Activated B cell treated with CpG ODN at 0.5 μM for 24 hours (primary cell): ENCODE data around the gene MPP3. TPM values are rescaled to one million over a fixed set of nuclear protein-coding genes. Genes with fewer than 3 reads are reported as not detected.

ENCODE experiments used
- ATAC-seq: fragments of 200-7000 bp; cut with Tn5 transposase; one replicate; pipeline ENCODE4 v1.10.0; 2021; ENCODE audit warnings: low read depth, mild to moderate bottlenecking, moderate library complexity
- CTCF ChIA-PET: fragments of 350-600 bp; sonication (Branson Sonifier 250); formaldehyde crosslinking; loops from one replicate; lab custom pipeline; 2021; ENCODE audit warnings: antibody characterized with exemption; lab: Charles Lee
- POLR2A ChIA-PET: fragments of 350-600 bp; sonication (Branson Sonifier 250); formaldehyde crosslinking; loops from one replicate; lab custom pipeline; 2021; ENCODE audit warnings: antibody characterized with exemption; lab: Charles Lee
- DNase-seq: peaks from one replicate; pipeline ENCODE4 v3.0.0; 2022
- H3K27ac Mint-ChIP-seq: one replicate; pipeline ENCODE4 v1.8.0; 2020; ENCODE audit warnings: mixed read lengths
- H3K27me3 Mint-ChIP-seq: one replicate; pipeline ENCODE4 v1.8.0; 2021; ENCODE audit warnings: mixed read lengths
- H3K36me3 Mint-ChIP-seq: one replicate; pipeline ENCODE4 v1.8.0; 2021; ENCODE audit warnings: low read depth, mixed read lengths
- H3K4me1 Mint-ChIP-seq: one replicate; pipeline ENCODE4 v1.8.0; 2021; ENCODE audit warnings: mixed read lengths
- H3K4me3 Mint-ChIP-seq: one replicate; pipeline ENCODE4 v1.8.0; 2020; ENCODE audit warnings: mild to moderate bottlenecking, mixed read lengths
- H3K9me3 Mint-ChIP-seq: one replicate; pipeline ENCODE4 v1.8.0; 2020; ENCODE audit warnings: mixed read lengths
- CTCF ChIP-seq: fragments of 200-600 bp; IDR thresholded peaks from one replicate; pipeline ENCODE4 v1.8.0; 2022; ENCODE audit warnings: antibody characterized with exemption, mild to moderate bottlenecking
- intact Hi-C: fragments of 100-400 bp; cut with micrococcal nuclease; formaldehyde crosslinking; loops from one replicate; pipeline ENCODE4 v1.15.1; 2024
- total RNA-seq: library from RNA; stranded (reverse); gene quantifications from 2 replicates; pipeline ENCODE4 v1.2.3, GENCODE V29; 2022

MPP3 gene
- total RNA-seq, 1 donor from 2014 or later: not detected

DNA sequence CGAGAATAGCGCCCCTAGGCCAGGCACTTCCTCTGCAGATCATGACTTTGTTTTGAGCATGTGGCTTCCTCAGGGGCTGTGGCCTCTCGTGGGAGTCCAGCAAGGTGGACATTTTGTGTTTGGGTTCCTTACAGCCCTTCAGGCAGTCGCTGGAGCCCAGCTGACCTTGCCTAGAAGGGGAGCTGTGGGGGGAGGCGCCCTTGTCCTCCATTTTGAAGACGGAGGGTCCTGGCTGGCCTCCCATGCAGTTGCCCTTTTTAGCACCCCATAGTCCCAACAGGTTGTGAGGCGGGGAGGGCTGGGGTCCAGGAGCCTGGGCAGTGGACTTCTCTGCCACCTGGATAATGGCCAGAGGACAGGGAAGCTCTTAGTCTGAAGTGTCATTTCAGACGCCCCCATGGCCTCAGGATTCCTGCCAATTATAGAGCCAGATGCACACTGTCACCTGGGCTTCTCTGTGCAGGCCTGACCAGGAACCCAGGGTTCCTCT is 75.7 kb downstream of the MPP3 start:
- no peaks in the 10 kb centered on the region for H3K9me3 Mint-ChIP-seq
- CTCF ChIA-PET: interaction anchor here (1.8 to 14.2 kb wide), 3 partner anchors 10 to 60 kb away, joined by 4 to 301 read pairs (median 12); no protein-coding TSS in a partner anchor
- intact Hi-C loops: no loop called here
- TF ChIP-seq CTCF: no peak
- H3K36me3 Mint-ChIP-seq: no peaks in the 10 kb centered on the region
- ATAC-seq (no peak), DNase-seq (no peak)
- H3K27ac Mint-ChIP-seq: no peak overlapping the region
- peaks cover 50% of the 10 kb centered on the region for H3K27me3 Mint-ChIP-seq
- H3K4me1 Mint-ChIP-seq: no peaks in the 10 kb centered on the region
- H3K4me3 Mint-ChIP-seq: no peak overlapping the region
- POLR2A ChIA-PET: no interaction called here

- no peak for TF ChIP-seq CTCF
- no peak overlapping the region for H3K27ac Mint-ChIP-seq
- no peaks in the 10 kb centered on the region for H3K36me3 Mint-ChIP-seq
- no peak overlapping the region for H3K4me3 Mint-ChIP-seq
- ChIA-PET CTCF (interaction anchor here (1.8 to 14.2 kb wide), 3 partner anchors 11 to 59 kb away, joined by 4 to 301 read pairs (median 12); no protein-coding TSS in a partner anchor), POLR2A (no interaction called here)
- intact Hi-C loops: no loop called here
- H3K9me3 Mint-ChIP-seq: no peaks in the 10 kb centered on the region
- no peaks in the 10 kb centered on the region for H3K4me1 Mint-ChIP-seq
- ATAC-seq (no peak), DNase-seq (no peak)
- peaks cover 53% of the 10 kb centered on the region for H3K27me3 Mint-ChIP-seq
These were observed 76.7 kb downstream of the MPP3 start for GRCh38 chr17:43756201-43756600.

- ATAC-seq: no peak
- no peak overlapping the region for H3K27ac Mint-ChIP-seq
These were observed 77.5 kb downstream of the MPP3 start for GRCh38 chr17:43755389-43755875.

DNA sequence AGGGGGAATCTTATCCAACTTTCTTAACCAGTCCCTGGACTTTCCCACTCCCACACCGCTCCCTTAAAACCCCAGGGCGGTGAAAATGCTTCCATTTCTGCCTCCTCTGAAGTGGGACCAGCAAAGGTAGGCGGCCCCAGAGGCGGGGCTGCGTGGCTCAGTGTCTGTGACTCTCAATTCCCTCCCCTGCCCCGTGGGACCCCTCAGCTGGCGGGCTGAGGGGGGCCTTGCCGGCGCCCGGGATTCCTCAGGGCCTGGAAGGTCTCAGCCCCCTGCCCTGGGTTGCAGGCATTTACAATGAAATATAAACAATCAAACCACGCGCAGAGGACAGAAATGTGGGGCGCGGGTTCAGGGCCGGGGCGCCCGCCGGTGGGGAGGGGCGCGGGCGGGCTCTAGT is 78.0 kb downstream of the MPP3 start:
- CTCF ChIA-PET: interaction anchor here (14.2 kb wide), 1 partner anchor 58 kb away, joined by 301 read pairs; no protein-coding TSS in a partner anchor
- Mint-ChIP-seq H3K27ac (no peak overlapping the region), H3K27me3 (peaks cover 49% of the 10 kb centered on the region), H3K9me3 (no peaks in the 10 kb centered on the region), H3K36me3 (no peaks in the 10 kb centered on the region), H3K4me1 (peaks cover 1% of the 10 kb centered on the region), H3K4me3 (no peak overlapping the region)
- DNase-seq (no peak), ATAC-seq (no peak)
- POLR2A ChIA-PET: no interaction called here
- TF ChIP-seq CTCF: no peak
- intact Hi-C loops: no loop called here

More at GRCh38 chr17:43755389-43755875, 77.5 kb downstream of the MPP3 start:
- CTCF ChIA-PET: interaction anchor here (14.2 kb wide), 1 partner anchor 59 kb away, joined by 301 read pairs; no protein-coding TSS in a partner anchor
- intact Hi-C loops: no loop called here
- Mint-ChIP-seq H3K36me3 (no peaks in the 10 kb centered on the region), H3K27me3 (peaks cover 53% of the 10 kb centered on the region), H3K9me3 (no peaks in the 10 kb centered on the region), H3K4me1 (no peaks in the 10 kb centered on the region), H3K4me3 (no peak overlapping the region)
- no peak for DNase-seq
- POLR2A ChIA-PET: no interaction called here
- no peak for TF ChIP-seq CTCF

DNA sequence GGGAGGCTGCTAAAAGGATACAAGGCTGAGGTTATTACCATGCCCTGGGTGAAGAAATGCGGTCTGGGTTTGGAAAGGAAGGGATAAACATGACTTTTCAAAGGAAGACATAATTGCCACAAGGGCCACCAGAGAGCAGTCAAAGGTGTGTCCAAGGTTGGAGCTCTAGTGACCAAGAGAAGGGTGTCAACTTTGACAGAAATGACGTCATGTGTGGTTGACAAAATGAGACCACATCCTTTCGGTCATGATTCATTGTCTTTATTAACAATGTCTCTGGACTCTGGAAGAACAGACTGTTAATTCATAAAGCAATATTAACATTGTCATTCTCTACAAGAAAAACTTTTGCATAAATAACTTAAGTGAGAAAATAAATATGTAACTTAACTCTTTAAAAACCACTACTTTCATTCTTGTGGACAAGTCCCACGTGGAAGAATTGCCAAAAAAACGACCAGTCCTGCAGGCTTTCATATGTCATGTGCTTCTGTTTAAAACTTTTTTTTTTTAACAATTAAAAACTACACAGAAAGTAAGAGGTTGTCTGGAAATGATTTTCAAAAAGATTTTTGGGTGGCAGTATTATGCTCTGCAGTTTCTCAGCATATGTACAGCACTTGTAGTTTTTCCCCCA is 79.3 kb downstream of the MPP3 start:
- ATAC-seq (no peak), DNase-seq (no peak)
- Mint-ChIP-seq H3K27ac (no peak overlapping the region), H3K36me3 (no peaks in the 10 kb centered on the region), H3K27me3 (peaks cover 54% of the 10 kb centered on the region), H3K4me3 (no peak overlapping the region), H3K9me3 (no peaks in the 10 kb centered on the region), H3K4me1 (peaks cover 7% of the 10 kb centered on the region)
- CTCF ChIA-PET: no interaction called here
- intact Hi-C loops: no loop called here
- TF ChIP-seq CTCF: no peak
- POLR2A ChIA-PET: no interaction called here
